Skin of body (tissue), 2 donors: ENCODE measurements around the gene SLC8A2. TPM values are rescaled to one million over a fixed set of nuclear protein-coding genes. Genes with fewer than 3 reads are reported as not detected.

ENCODE experiments used
- DNase-seq: peaks from one replicate; lab custom pipeline; 2025; lab: John Stamatoyannopoulos, UW
- total RNA-seq: library from RNA; depleted of rRNA; stranded (reverse); fragments of >200 nt; gene quantifications from one replicate; pipeline ENCODE4 v1.2.3, GENCODE V29; 2014

The SLC8A2 gene
- total RNA-seq, 1 donor from 2014 or later = 0.39 TPM

DNA sequence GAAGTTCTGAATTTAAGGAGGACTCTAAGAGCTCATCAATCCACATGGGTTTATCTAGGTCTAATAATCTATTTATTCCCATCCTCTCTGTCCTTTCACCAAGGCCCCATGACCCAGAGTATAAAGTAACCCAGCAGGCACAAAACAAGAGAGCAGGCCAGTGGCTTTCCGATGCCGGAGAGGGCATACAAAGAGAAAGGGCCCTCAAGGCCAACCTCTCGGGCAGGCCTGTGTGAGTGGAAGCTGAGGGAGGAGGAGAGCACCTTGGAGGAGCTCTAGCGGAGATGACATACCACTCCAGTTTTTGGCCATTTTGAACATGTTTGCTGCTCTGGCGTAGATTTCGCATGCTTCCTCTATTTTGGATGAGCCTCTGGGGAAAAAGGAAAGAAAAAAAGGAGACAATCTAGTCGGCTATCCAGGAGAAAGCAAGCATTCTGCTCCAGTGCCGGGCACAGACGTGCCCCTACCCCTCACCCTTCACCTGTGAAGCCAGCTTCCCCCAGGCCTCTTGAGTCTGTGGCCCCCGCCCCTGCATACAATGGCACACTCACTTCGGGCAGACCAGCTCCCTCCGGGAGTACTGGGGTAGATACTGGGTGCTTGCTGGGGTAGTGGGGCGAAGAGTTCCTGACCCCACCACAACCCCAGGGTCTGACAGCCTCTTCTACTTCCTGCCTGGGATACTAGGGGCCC, 31.6 kb upstream of the SLC8A2 start:
- DNase-seq = no peak

DNA sequence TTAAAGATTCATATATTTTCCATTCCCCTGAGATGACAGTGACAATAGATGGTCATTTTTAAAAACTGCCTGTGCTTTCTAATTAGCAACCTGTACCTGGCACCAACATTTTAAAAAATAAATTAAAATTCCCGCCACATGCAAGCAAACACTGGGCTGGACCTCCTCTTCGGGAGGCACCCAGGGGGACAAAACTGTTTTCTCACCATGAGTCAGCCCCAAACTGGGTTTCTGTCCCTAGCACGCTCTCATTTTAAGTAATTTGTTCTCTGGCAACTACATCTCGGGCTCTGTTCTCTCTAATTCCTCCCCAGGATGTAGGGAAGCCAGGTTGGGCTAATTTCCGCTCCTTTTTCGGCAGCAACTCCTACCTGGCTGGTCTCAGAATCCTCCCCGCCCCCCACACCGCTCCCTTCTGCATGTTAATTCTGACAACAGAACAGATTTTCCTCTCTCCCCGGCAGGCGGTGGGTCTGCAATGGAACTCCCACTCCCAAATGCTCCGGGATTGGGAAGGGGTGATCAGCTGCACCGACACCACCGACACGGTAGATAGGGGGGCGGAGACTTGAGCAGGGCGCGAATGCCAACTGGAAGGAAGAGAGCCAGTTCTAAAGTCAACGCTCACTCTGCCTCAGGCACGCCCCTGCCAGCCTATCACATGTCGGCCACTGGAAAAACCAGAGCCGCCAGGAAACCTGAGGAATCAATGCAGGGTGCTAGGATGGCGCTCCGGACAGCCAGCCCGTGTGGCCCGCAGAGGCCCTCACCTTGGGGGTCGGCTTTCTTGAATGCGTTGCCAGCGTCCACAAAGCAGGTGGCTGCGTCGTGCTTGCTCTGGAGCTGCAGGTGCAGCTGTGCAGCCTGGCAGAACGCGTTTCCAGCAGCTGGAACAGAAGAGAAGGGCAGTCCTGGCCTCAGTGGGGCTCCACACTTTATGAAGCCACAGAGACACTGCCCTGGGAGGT, 28.5 kb upstream of the SLC8A2 start:
- no peak for DNase-seq

DNA sequence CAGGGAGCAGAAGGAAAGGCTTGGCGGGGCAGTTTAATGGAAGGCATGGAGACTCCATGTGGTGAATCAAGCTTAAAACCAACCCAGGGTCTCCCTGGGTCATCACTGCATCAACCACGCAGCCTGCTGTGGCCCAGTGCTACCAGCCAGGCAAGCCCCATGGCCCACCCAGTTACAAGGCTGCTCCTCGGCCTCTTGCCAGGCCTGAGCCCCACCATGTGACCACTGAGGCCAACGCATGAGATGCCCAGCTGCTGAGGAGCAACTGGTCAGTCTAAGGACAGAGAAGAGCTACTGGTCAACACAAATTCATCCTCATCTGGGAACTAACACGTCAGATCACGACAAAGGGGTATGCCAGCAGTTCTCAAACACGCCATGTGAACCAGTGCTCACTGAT, 27.7 kb upstream of the SLC8A2 start:
- DNase-seq = no peak

DNA sequence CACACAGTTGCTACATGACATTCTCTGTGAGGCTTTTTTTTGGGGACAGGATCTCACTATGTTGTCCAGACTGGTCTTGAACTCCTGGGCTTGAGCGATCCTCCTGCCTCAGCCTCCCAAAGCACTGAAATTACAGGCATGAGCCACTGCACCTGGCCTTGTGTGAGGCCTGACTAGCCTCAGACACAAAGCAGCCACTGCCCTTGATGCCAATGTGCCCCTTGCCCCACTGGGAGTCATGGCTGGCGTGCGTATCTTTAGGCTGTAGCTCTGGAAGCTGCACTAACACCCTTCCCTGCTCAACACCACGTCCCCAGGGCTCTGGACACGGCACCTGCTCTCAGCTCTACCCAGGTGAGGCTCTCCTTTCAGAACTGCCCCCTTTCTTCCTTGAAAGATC, 26.9 kb upstream of the SLC8A2 start:
- DNase-seq = no peak

DNA sequence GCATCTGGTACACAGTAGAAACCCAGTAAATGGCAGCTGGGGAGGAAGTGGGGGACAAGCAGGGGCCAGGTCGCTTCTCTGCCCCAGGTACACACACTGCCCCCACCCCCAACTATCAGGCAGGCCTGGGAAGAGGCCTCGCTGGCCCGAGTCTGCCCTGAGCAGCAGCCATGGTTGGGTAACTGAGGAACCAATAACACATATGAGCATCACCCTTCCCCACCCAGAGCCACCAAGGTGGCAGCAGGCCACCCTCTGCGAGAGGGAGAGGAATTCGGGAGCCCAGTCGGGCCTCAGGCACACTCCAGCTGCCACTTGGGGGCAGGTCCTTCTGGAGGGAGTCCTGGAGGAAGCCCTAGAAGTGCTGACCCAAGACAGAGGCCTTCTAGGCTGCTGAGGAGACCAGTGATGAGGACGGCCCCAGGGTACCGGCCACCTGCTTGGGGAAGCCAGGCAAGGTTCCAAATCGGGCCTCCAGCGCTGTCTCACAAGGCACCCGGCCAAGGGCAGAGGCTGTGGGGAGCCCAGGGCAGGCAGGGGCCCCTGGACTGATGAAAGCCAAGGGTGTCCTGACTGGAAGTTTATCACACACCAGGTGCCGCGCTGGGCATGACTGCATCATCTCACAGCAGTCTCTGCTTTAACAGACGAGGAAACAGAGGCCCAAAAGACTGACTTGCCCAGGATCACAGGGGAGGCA, 26.3 kb upstream of the SLC8A2 start:
- DNase-seq = no peak

DNA sequence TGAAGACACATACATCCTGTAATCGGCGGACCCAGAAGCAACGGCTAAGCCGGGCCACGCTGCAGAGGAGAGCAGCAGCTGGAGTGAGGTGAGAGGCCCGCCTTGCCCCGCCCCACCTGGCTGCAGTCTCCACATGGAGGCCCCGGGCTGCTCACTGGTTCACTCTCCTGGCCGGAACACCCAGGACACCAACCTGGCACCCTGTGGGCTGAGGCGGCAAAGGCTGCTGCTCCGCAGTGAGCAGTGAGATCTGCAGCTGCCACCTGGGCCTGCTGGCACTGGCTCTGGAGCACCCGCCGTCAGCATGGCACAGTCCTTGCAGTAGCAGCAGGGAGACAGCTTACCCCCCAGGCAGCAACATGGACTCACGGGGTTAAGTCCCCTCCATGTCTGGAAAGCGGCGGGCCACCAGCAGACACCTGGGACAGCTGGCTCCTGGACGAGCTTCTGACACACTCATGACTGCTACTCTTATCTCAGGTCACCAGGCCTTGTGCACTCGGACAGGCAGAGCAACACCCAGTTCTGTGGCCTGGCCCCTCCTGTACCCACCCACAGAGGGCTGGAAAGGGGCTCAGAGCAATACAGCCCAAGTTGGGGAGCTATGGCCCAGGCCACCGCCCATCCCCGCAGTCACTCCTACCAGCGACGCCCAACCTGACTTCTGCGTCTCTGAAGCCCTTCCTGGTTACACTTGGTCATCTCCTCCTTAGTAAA, 25.5 kb upstream of the SLC8A2 start:
- DNase-seq = no peak

DNA sequence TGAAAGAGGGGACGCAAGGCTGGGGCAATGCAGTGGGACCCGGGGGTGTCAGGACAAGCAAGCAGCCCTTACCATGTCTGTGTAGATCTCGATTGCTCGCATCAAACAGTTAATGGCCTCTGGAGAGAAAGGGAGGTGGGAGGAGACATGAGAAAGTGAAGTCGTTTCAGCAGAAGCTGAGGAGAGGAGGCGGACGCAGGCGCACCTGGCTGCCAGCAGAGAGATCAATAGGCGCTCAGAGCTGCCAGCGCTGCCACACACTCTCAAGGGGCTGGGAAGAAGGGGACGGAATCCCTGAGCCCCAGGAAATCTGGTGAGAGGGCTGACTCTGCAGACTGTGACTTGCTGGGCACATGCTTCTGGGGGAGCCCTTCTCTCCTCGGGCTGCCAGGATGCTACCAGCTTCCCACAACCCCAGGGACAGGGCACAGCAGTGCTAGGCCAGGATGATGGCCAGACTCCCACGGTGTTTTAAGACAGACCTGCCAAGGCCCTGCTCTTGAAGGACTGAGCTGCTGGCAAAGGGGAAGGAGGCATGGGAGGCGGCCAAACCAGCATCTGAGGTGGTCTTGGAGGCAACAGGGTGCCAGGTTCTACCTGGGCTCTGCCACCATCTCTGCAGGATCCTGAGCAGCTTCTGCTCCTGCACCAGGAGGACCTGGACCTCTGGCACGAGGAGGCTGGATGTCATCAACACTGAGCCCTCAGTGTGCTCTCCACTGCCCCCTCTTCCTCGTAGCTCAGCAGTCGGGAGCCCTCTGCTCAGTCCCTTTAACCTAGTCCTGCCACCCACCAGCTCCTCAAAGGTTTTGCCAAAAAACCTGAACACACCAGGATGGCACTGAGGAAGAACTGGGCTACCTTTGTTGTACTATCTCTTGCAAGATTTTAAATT, 24.0 kb upstream of the SLC8A2 start:
- DNase-seq = no peak

DNA sequence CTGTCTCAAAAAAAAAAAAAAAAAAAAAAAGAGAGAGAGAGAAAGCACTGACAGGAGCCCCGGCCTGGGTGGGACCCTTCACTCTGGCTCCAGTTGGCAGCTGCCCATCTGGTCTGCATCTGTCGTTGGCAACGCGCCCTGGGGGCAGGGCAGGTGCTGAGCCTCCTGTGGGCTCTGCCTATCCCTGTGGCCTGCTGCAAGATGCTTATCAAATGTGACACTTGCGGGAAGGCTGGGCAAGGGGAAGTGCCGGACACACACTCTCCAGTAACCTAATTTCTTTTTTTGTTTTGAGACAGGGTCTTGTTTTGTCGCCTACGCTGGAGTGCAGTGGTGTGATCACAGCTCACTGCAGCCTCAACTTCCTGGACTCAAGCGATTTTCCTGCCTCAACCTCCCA, 23.0 kb upstream of the SLC8A2 start:
- no peak for DNase-seq

DNA sequence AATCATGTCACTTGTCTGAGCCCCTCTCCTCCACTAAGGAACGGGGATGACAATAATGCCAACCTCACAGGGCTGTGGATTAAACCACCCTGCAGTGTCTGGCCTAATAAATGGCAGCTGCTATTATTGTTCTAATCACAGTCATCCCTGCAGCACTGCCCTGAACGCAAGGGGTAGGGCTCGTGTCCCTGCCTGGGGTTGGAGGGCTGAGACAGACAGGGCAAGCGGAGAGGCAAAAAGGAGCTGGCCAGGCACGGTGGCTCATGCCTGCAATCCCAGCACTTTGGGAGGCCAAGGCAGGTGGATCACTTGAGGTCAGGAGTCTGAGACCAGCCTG, 22.5 kb upstream of the SLC8A2 start:
- DNase-seq = no peak

DNA sequence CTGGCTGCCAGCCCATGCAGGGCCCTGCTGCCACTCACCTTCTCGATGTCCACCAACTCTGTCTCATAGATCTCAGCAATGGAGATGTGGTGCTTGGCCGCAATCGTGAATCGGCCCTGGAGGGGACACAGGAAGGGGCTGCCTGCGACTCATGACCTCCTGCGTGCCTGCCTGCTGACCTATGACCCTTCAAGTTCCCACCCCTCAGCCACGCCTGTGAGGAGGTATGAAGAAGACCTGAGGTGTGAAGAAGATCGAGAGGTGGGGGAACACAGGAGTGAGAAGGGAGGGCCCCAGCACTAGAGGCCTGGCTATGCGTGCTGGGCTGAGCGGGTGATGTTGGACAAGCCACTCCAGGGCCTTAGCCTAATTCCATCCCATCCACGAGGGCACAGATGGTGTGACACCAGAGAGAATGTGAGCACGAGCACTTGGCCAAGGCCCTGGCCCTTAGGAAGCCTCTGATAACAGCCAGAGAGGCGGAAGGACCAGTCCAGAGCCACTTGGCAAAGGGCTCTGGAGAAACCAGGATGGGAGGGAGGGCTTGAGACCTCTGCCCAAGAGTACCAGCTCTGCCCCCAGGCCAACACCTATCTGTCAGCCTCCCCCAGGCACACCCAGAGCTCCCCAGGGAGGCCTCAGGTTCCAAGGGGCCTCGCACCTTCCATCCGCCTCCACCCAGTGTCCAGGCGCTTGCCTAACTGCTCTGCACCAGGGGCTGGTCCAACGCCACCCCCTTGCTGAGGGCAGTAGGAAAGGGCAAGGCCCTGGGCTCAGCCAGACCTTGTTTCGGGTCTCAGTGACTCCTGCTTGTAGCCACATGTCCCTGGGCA, 21.9 kb upstream of the SLC8A2 start:
- DNase-seq = no peak

DNA sequence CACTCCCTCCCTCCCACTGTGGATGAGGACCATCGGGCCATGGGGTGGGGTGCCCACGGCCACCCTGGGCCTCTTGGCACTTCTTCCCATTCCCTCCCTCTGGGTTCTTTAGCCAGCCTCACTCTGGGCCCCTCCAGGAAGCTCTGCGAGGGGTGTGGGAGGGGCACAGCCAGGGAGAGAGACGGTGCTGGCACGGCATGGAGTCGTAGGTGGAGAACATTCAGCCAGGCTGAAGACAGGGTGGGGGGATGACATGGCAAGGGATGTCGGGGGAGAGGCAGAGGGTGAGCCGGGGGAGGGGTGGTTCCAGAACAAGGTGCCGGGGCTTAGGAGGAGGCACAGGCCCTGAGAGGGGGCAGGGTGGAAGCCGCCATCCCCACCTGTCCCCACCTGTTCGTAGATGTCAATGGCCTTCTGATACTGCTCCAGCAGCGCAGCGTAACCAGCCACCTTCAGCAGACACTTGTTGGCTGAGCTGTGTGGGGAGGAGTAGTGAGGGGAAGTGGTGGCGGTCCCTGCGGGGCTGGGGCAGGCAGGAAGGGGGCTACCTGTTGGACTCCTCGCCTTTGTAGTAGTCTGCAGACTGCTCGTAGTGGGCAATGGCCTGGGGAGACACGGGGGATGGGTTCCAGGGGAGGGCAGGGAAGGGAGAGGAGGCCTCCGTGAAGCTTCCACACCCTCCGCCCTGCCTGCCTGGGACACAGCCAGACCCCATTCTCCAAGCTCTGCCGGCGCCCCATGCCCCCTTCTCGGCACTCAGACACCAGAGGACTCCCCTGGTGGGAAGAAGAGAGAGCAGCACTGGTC, 21.1 kb upstream of the SLC8A2 start:
- no peak for DNase-seq

DNA sequence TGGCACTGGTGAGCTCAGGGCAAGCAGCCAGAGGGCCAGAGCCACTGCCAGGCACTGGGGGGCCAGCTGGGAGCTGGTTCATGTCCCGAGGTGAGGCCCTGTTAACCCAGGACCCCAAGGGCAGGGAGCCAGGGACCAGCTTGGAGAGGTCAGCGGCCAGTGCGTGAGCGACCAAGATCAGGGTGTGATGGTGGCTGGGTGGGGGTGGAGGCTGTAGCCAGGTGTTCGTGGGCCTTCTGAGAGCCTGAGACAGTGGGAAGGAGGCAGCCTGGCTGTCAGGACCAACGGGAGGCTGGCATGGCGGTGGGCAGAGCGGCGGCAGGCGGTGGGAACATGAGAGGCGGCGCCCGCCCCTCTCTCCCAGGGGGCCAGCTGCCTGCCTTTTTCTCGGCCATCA, 20.4 kb upstream of the SLC8A2 start:
- DNase-seq = no peak

DNA sequence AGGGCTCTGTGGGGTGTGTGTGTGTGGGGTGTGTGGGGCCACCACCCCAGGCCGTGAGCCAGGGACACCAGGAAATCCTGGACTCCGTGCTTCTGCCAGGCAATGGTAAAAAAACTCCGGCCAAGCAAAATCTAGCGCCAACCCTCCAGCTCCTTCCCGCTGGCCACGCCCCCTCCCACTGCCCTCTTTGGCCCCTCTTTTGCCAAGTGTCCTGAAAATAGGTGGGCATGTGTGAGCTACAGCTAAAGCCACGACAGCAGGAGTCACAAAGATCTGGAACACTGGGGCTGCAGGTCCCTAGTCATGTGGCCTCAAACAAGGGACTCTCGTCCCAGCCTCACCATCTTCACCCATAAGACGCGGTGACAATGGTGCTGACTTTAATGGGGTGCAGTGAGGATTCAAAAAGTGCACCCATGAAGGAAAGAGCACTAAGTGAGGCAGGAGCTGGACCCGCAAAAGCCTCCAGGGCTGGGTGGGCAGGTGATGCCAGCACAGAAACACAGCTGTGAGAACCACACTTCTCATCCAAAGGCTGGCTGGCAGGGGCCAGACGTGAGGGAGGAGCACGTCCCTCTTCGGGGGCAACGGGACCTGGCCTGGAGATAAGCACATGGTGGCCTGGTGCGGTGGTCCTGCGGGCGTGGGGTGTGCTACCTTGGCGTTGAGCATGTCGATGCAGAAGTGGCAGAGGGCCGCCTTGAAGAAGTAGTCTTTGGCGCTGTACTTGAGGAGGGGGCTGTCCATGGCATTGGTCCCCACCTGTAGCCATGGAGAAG, 19.9 kb upstream of the SLC8A2 start:
- DNase-seq = no peak

DNA sequence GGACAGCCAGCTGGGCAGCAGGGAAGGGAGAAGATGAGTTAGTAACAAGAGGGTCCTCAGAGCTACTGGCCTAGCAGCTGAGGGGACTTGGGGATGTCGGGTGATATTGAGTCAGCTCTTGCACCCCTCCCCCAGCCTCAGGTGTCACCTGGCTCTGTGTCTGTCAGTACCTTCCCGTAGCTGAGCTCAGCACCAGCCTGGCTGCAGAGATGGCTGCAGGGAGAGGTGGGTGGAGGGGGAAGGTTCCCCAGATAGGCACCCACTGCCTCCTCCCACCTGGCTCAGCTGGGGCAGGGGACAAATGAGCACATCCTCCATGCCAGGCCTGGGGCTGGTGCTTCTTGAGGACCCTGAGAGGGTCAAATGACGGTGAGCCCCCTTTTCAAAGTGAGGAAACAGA, 19.2 kb upstream of the SLC8A2 start:
- DNase-seq = no peak

DNA sequence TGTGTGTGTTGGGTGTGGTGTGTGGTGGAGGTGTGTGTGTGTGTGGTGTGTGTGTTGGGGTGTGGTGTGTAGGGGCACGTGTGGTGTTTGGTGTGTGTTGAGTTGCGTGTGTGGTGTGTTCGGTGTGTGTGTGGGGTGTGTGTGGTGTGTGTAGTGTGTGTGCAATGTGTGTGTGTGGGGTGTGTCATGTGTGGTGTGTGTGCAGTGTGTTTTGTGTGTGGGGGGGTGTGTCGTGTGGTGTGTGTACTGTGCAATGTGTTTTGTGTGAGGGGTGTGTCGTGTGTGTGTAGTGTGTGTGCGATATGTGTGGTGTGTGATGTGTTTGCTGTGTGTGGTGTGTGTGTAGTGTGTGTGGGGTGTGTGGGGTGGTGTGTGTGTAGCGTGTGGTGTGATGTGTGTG, 18.3 kb upstream of the SLC8A2 start:
- DNase-seq = no peak

DNA sequence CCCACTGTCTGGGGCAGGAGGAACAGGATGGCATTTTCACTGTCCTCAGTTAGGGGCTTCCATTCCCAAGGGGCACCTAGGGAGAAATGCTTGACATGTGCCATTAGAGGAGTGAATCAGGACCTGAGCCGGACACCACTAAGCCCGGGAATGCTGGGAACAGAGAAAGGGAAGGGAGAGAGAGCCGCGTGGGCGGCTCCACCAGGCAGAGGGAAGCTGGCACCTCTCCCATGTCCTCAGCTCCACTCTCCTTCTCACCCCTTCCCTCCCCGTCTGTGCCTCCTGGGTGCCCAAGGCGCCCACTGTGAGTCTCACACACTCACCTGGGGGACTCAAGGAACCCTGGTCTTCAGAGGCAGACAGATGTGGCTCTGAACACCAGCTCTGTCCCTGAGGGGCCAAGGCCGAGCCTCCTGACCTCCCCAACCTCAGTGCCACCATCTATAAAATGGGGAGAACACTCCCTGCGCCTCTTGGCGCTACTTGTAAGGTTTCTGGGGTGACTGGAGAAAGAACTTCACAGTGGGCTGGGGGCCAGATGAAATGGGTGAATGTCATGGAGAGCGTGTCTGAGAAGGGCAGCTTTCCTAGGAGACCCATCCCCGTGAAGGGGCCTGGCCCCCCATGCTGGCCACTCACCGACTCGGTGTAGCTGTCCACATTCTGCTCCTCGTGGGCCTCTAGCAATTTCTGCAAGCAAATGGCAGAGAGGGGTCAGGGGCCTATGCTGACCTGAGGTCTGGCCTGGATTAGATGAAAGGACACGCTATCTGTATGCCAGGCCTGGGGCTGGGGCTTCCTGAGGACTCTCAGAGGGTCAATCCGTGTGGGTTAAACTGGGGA, 17.6 kb upstream of the SLC8A2 start:
- no peak for DNase-seq
